ENCODE results near the gene CCDC97. TPM values are rescaled to one million over a fixed set of nuclear protein-coding genes. Genes with fewer than 3 reads are reported as not detected.
A peak's percentile ranks its signal among the peaks of the same experiment; 100 is the strongest.

Gene CCDC97
- total and polyA plus RNA-seq, 2 of the 8 experiments (the other 6 are each of a cell fraction or from before 2014, with no cell fraction given) = 19.8 to 27.1 TPM

GRCh38 chr19:41263042-41263849 lies 46.7 kb upstream of the CCDC97 start (continued):
- TF ChIP-seq ATF3 (IDR thresholded peaks at IDR 0.05; ENCODE audit: insufficient read depth, low read depth, low read length) (no peak), TAF7 (optimal IDR thresholded peaks at IDR 0.05; ENCODE audit: borderline replicate concordance, low read depth, low read length) (peak; percentile 55), EP300 (IDR thresholded peaks at IDR 0.05; ENCODE audit: borderline replicate concordance in 1 of 2, low read depth in 2 of 2, low read length in 2 of 2) (no peak), RAD21 (IDR thresholded peaks at IDR 0.05 in 1 of 2, conservative IDR thresholded peaks at IDR 0.05 in 1 of 2; ENCODE audit: low read depth in 2 of 2, low read length in 2 of 2) (no peak), ZNF274 (IDR thresholded peaks at IDR 0.05; ENCODE audit: borderline replicate concordance, extremely low read depth, low read length) (no peak), CHD1 (IDR thresholded peaks at IDR 0.05; ENCODE audit: low read depth, low read length) (no peak), KDM4A (IDR thresholded peaks at IDR 0.05; ENCODE audit: low read depth, low read length, severe bottlenecking) (no peak), BRCA1 (IDR thresholded peaks at IDR 0.05; ENCODE audit: low read depth, low read length) (no peak), SIN3A (conservative IDR thresholded peaks at IDR 0.05 in 1 of 2, IDR thresholded peaks at IDR 0.05 in 1 of 2; ENCODE audit: low read depth in 1 of 2, low read length in 2 of 2) (peak in 1 of 2 experiments; percentile 37; a peak in 1 of 4 replicates), MAFK (IDR thresholded peaks at IDR 0.05; ENCODE audit: low read depth, low read length) (no peak), NANOG (IDR thresholded peaks at IDR 0.05; ENCODE audit: insufficient read depth, low read depth, low read length, poor library complexity, severe bottlenecking) (no peak), SRF (IDR thresholded peaks at IDR 0.05; ENCODE audit: low read depth, low read length) (no peak), TAF1 (IDR thresholded peaks at IDR 0.05; ENCODE audit: low read depth, low read length) (peak; percentile 81), POLR2A (IDR thresholded peaks at IDR 0.05; ENCODE audit: control extremely low read depth in 1 of 2, low read depth in 2 of 2, low read length in 2 of 2) (peak in 1 of 2 experiments; percentile 89; a peak in 1 of 3 replicates), JUN (IDR thresholded peaks at IDR 0.05; ENCODE audit: low read depth, low read length) (no peak), BACH1 (IDR thresholded peaks at IDR 0.05; ENCODE audit: low read length) (no peak), EGR1 (IDR thresholded peaks at IDR 0.05; ENCODE audit: borderline replicate concordance, low read depth, low read length) (no peak)
- TF ChIP-seq, protein P1, sequence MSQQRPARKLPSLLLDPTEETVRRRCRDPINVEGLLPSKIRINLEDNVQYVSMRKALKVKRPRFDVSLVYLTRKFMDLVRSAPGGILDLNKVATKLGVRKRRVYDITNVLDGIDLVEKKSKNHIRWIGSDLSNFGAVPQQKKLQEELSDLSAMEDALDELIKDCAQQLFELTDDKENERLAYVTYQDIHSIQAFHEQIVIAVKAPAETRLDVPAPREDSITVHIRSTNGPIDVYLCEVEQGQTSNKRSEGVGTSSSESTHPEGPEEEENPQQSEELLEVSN (IDR thresholded peaks at IDR 0.05) = no peak
- TF ChIP-seq, protein P2, sequence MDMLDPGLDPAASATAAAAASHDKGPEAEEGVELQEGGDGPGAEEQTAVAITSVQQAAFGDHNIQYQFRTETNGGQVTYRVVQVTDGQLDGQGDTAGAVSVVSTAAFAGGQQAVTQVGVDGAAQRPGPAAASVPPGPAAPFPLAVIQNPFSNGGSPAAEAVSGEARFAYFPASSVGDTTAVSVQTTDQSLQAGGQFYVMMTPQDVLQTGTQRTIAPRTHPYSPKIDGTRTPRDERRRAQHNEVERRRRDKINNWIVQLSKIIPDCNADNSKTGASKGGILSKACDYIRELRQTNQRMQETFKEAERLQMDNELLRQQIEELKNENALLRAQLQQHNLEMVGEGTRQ (IDR thresholded peaks at IDR 0.05; ENCODE audit: low read length) = no peak

Data from H1 (cell line).